Thymus (tissue), 11 donors: ENCODE measurements around the gene OR2K2. TPM values are rescaled to one million over a fixed set of nuclear protein-coding genes. Genes with fewer than 3 reads are reported as not detected.
"Not testable (repeated sequence)": the region's sequence is repeated elsewhere in the genome, so short reads cannot be mapped to it uniquely, and the experiment has no call there.

Experiments used
- DNase-seq, 9 donors: peaks; one replicate each; pipeline ENCODE4 v3.0.0-alpha.2; 2013; ENCODE audit warnings: low spot score in 9 of 9, low read depth in 6 of 9, missing footprints in 1 of 9
- H3K27ac ChIP-seq, 2 donors: one replicate each; pipeline ENCODE4 v1.5.1; 2013; ENCODE audit warnings: control low read depth in 1 of 2, low read depth in 1 of 2, low read length in 1 of 2, mild to moderate bottlenecking in 1 of 2, moderate library complexity in 1 of 2
- H3K27me3 ChIP-seq, 2 donors: one replicate each; pipeline ENCODE4 v1.5.1; 2013; ENCODE audit warnings: low read length in 1 of 2; ENCODE audit not compliant: control insufficient read depth in 2 of 2, insufficient read depth in 1 of 2
- H3K36me3 ChIP-seq, 2 donors: one replicate each; pipeline ENCODE4 v1.5.1; 2013; ENCODE audit warnings: low read length in 1 of 2, mild to moderate bottlenecking in 1 of 2, moderate library complexity in 1 of 2; ENCODE audit not compliant: control insufficient read depth in 2 of 2, insufficient read depth in 2 of 2
- H3K4me1 ChIP-seq, 2 donors: one replicate each; pipeline ENCODE4 v1.5.1; 2013; ENCODE audit warnings: low read length in 2 of 2; ENCODE audit not compliant: control insufficient read depth in 2 of 2, insufficient read depth in 2 of 2
- H3K4me3 ChIP-seq, 2 donors: one replicate each; pipeline ENCODE4 v1.5.1; 2013; ENCODE audit warnings: low read length in 2 of 2, control low read depth in 1 of 2, mild to moderate bottlenecking in 1 of 2
- H3K9me3 ChIP-seq, 2 donors: one replicate each; pipeline ENCODE4 v1.5.1; 2013; ENCODE audit warnings: low read length in 1 of 2, mild to moderate bottlenecking in 1 of 2; ENCODE audit not compliant: control insufficient read depth in 2 of 2, insufficient read depth in 1 of 2
- WGBS: extraction: QIAGEN DNeasy Blood & Tissue Kit; methylation state at CpG from one replicate; pipeline ENCODE4 v1.1.7; 2013; 5-methylcytosine and 5-hydroxymethylcytosine counted together
- polyA plus RNA-seq: library from polyadenylated mRNA; stranded (reverse); fragments of 200-250 nt; gene quantifications from one replicate; pipeline ENCODE4 v1.2.3, GENCODE V29; 2013
- total RNA-seq: library from RNA; stranded (reverse); fragments of 120-200 nt; gene quantifications from one replicate; pipeline ENCODE4 v1.2.4, GENCODE V29; 2013
- donor health status: healthy.

Gene OR2K2
- total and polyA plus RNA-seq, 2 donors = not detected

DNA sequence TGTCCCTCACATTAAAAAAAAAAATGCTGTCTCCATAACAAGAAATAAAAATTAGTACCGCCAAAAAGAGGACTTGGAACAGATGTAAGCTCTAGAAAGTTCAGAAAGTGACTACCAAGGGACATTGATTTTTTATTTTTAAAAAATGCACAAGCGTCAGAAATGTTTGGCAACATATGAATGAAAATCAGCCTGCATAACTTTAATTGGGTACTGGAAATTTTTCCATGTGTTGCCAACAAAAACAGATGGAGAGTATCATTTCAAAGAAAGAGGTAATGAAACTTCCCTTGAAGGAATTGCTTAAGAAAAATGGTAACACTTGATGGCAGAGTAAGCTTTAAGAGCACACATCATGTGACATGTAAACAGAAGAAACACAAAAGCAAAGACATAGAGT, 47.2 kb downstream of the OR2K2 start:
- H3K27me3 ChIP-seq = no peaks in the 10 kb centered on the region
- 89% methylated on average over 2 of the region's 2 CpGs for whole genome bisulfite sequencing
- no peaks in the 10 kb centered on the region for H3K4me1 ChIP-seq
- no peaks in the 10 kb centered on the region for H3K9me3 ChIP-seq
- DNase-seq = peak in 1 of 9 donors; percentile 4
- no peak overlapping the region for H3K27ac ChIP-seq
- H3K36me3 ChIP-seq = no peaks in the 10 kb centered on the region
- no peak overlapping the region for H3K4me3 ChIP-seq

DNA sequence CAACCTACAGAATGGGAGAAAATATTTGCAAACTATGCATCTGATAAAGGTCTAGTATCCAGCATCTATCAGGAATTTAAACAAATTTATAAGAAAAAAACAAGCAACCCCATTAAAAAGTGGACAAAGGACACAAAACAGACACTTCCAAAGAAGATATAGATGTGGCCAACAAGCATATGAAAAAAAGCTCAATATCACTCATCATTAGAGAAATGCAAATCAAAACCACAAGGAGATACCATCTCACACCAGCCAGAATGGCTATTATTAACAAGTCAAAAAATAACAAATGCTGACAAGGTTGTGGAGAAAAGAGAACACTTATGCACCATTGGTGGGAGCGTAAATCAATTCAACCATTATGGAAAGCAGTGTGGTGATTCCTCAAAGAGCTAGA, 49.2 kb downstream of the OR2K2 start:
- not testable (repeated sequence) for H3K4me3 ChIP-seq, H3K36me3 ChIP-seq, H3K27me3 ChIP-seq, H3K4me1 ChIP-seq, H3K9me3 ChIP-seq, H3K27ac ChIP-seq, DNase-seq
- WGBS = 100% methylated on average over 1 of the region's 1 CpG

Other genes with a start within 250 kb of the OR2K2 start
- 24.2 TPM for gene ECPAS, start 154.2 kb upstream of the OR2K2 start, total RNA-seq
- gene ECPAS, start 154.2 kb upstream of the OR2K2 start, polyA plus RNA-seq = 21.3 TPM
- gene ZNF483, start 195.0 kb upstream of the OR2K2 start, total RNA-seq = 2.6 TPM
- gene ZNF483, start 195.0 kb upstream of the OR2K2 start, polyA plus RNA-seq = 1.1 TPM